HG03280 (cell line): ENCODE data around the gene S100A12.
"Not testable (repeated sequence)": the region's sequence is repeated elsewhere in the genome, so short reads cannot be mapped to it uniquely, and the experiment has no call there.

Experiments used
- ATAC-seq: cut with Tn5 transposase; IDR thresholded peaks from one replicate; pipeline ENCODE4 v1.9.1; 2021; ENCODE audit warnings: mild to moderate bottlenecking, moderate library complexity; ENCODE audit not compliant: unreplicated experiment

The S100A12 gene

GRCh38 chr1:153375511-153375910, at the start of gene S100A12:
Gene S100A12, minus strand, starts transcription at chr1:153375621. Its CDS starts 1,029 bp downstream, at chr1:153374592.
- ATAC-seq: no peak

- ATAC-seq: no peak
Measured at GRCh38 chr1:153422450-153423068, 47.1 kb upstream of the S100A12 start.

- ATAC-seq: no peak
Measured at GRCh38 chr1:153420306-153420705, 44.9 kb upstream of the S100A12 start.

GRCh38 chr1:153419436-153419793, 44.0 kb upstream of the S100A12 start:
- ATAC-seq: not testable (repeated sequence)

GRCh38 chr1:153418758-153419435, 43.5 kb upstream of the S100A12 start:
- ATAC-seq: not testable (repeated sequence)

GRCh38 chr1:153417136-153417888, 41.9 kb upstream of the S100A12 start:
- ATAC-seq: no peak

- no peak for ATAC-seq
Measured at GRCh38 chr1:153415850-153416570, 40.6 kb upstream of the S100A12 start, which contains the start of gene S100A7A. Gene S100A7A, plus strand, starts transcription at chr1:153416520. Its CDS starts 1,563 bp downstream, at chr1:153418083.

GRCh38 chr1:153413961-153414360, 38.5 kb upstream of the S100A12 start:
- ATAC-seq: not testable (repeated sequence)

- not testable (repeated sequence) for ATAC-seq
Measured at GRCh38 chr1:153407274-153407673, 31.9 kb upstream of the S100A12 start.

- not testable (repeated sequence) for ATAC-seq
Measured at GRCh38 chr1:153405825-153406599, 30.6 kb upstream of the S100A12 start.

GRCh38 chr1:153404768-153405167, 29.3 kb upstream of the S100A12 start:
- no peak for ATAC-seq

- no peak for ATAC-seq
Measured at GRCh38 chr1:153404086-153404635, 28.7 kb upstream of the S100A12 start.

GRCh38 chr1:153403421-153404085, 28.1 kb upstream of the S100A12 start:
- ATAC-seq: no peak

GRCh38 chr1:153402226-153402625, 26.8 kb upstream of the S100A12 start:
- no peak for ATAC-seq

- no peak for ATAC-seq
Measured at GRCh38 chr1:153401461-153401860, 26.0 kb upstream of the S100A12 start.

- ATAC-seq: no peak
Measured at GRCh38 chr1:153400244-153400643, 24.8 kb upstream of the S100A12 start.

- no peak for ATAC-seq
Measured at GRCh38 chr1:153399401-153400055, 24.1 kb upstream of the S100A12 start.

GRCh38 chr1:153397924-153398651, 22.7 kb upstream of the S100A12 start:
- ATAC-seq: no peak
